AG04450 (cell line): ENCODE data around the gene RSAD2. TPM values are rescaled to one million over a fixed set of nuclear protein-coding genes. Genes with fewer than 3 reads are reported as not detected.

Experiments
- CTCF ChIA-PET: fragments of 300-600, 350-600 bp; formaldehyde crosslinking; extraction: SDS; loops from one replicate; lab custom pipeline; 2022; ENCODE audit warnings: antibody characterized with exemption, inconsistent platforms; lab: Charles Lee
- POLR2A ChIA-PET: fragments of 350-600 bp; formaldehyde crosslinking; extraction: SDS; loops from one replicate; lab custom pipeline; 2021; ENCODE audit warnings: antibody characterized with exemption, inconsistent platforms; lab: Yijun Ruan, JAX
- DNase-seq: peaks from one replicate; pipeline ENCODE4 v3.0.0-alpha.2; 2011; ENCODE audit warnings: low read depth, low spot score
- H3K27ac ChIP-seq: one replicate; pipeline ENCODE4 v1.5.1; 2012; ENCODE audit warnings: low read depth, low read length, control low read depth
- H3K27me3 ChIP-seq: one replicate; pipeline ENCODE4 v1.6.0; 2012; ENCODE audit warnings: low read length; ENCODE audit not compliant: control insufficient read depth, insufficient read depth
- H3K4me3 ChIP-seq: 2 replicates; pipeline ENCODE4 v1.5.1; 2011; ENCODE audit warnings: mild to moderate bottlenecking, low read depth, low read length, control low read depth
- H3K9me3 ChIP-seq: 2 replicates; pipeline ENCODE4 v1.5.1; 2012; ENCODE audit warnings: low read length; ENCODE audit not compliant: control insufficient read depth, insufficient read depth
- polyA plus RNA-seq: library from polyadenylated mRNA; depleted of rRNA; stranded (reverse); fragments of >200 nt; gene quantifications from 2 replicates; pipeline ENCODE4 v1.2.3, GENCODE V29; 2011
- TF ChIP-seq, protein P1 (sequence below): IDR thresholded peaks from 2 replicates; pipeline ENCODE4 v1.5.1; 2011; ENCODE audit warnings: low read depth, low read length, control low read depth, inconsistent platforms

RSAD2 gene
- polyA plus RNA-seq, 1 experiment, result not detected

DNA sequence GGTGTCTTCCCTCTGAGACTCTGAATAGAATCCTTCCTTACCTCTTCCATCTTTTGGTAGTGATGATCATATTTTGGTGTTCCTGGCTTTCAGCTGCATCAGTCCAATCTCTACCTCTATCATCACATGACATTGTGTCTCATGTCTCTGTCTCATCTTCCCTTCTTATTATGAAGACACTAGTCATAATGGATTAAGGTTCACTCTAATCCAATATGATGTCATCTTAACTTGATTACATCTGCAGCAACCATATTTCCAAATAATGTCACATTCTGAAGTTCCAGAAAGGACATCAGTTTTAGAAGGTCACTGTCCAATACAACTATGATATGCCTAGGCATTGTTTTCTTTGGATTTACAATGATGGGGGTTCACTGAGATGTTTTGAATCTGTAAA, 43.4 kb upstream of the RSAD2 start:
- no peak for DNase-seq
- Histone ChIP-seq H3K27me3 (no peaks in the 10 kb centered on the region), H3K27ac (no peak overlapping the region), H3K4me3 (no peak overlapping the region), H3K9me3 (no peaks in the 10 kb centered on the region)
- POLR2A ChIA-PET, result no interaction called here
- TF ChIP-seq, protein P1, sequence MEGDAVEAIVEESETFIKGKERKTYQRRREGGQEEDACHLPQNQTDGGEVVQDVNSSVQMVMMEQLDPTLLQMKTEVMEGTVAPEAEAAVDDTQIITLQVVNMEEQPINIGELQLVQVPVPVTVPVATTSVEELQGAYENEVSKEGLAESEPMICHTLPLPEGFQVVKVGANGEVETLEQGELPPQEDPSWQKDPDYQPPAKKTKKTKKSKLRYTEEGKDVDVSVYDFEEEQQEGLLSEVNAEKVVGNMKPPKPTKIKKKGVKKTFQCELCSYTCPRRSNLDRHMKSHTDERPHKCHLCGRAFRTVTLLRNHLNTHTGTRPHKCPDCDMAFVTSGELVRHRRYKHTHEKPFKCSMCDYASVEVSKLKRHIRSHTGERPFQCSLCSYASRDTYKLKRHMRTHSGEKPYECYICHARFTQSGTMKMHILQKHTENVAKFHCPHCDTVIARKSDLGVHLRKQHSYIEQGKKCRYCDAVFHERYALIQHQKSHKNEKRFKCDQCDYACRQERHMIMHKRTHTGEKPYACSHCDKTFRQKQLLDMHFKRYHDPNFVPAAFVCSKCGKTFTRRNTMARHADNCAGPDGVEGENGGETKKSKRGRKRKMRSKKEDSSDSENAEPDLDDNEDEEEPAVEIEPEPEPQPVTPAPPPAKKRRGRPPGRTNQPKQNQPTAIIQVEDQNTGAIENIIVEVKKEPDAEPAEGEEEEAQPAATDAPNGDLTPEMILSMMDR, result no peak
- CTCF ChIA-PET, result no interaction called here

DNA sequence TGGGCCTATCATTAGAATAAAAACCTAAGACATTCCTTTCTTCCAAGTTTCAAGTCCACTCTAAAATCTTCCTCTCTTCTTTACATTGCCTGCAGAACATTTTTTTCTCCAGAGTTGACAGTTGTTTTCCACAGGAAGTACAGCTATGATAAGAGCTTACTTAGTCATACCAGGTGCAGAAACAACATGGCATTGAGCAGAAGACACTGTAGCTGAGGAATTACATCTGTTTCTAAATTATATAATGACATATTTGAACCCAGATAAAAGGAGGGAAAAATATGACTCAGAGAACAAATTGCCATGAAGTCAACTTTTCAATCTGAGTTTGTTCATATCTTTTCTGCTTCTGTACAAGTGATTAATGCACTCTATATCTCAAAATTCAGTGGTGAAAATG, 42.1 kb upstream of the RSAD2 start:
- Histone ChIP-seq H3K9me3 (no peaks in the 10 kb centered on the region), H3K4me3 (no peak overlapping the region), H3K27ac (no peak overlapping the region), H3K27me3 (no peaks in the 10 kb centered on the region)
- POLR2A ChIA-PET, result no interaction called here
- TF ChIP-seq, protein P1, result no peak
- CTCF ChIA-PET, result no interaction called here
- no peak for DNase-seq

DNA sequence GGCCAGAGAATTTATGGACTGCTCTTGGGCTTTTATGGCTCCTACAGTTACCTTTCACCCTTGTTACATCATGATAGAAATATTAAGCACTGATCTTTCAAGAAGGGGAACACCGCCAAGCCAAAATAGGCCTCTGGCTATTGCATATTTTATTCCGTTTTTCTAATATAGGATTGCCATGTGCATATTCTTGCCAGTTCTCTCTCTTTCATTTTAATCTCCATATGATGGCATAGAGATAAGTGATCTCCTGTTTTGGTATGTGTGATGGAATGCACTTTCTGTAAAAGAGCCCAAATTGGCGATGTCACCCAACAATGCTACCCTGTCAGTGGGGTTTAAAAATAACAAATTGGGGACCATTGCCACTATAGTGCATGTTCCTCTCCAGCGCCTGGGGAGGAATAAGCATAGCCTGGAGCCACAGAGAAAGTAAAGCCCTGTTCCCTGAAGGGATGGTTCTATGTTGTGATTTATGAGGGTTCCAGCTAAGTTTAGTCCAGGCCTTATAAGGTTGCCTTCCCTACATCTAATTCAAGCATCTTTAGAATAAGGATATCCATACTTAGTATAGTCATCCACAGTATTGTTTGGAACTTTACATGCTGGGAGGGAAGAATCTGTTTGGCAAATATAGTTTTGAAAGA, 38.8 kb upstream of the RSAD2 start:
- H3K27me3 ChIP-seq, result no peaks in the 10 kb centered on the region
- no peak overlapping the region for H3K4me3 ChIP-seq
- TF ChIP-seq, protein P1, result no peak
- ChIA-PET POLR2A (no interaction called here), CTCF (no interaction called here)
- peaks cover 5% of the 10 kb centered on the region; the same call in 1 of the 2 replicates for H3K9me3 ChIP-seq
- no peak for DNase-seq
- H3K27ac ChIP-seq, result no peak overlapping the region

DNA sequence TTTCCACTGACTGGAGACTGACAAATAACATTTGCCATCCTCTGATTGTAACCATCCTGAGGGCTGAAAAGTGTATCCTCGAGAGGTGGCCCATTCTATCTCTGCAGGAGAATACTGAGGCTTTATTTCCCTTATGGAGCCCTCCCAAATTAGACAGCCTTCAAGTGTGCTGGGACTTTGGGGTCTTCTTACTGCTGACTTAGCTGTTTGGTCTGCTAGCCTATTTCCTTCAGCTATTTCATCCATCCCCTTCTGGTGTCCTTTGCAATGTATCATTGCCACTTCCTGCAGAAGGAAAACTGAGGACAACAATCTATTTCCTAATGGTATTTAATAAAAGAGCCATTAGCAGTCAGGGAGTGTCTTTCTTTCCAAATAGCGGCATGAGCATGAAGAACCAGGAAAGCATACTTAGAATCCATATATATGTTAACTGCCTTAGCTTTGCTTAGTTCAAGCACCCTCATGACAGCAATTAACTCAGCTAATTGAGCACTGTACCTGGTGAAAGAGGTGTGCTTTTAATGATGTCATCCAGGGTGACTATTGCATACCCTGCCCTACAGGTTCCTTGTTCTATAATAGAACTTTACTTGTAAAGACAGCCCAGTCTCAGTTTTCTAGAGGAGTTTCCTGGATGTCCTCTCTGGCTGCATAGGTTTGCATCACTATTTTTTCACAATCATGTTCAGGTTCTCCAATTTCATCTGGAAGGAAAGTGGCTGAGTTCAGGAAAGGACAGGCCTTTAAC, 35.9 kb upstream of the RSAD2 start:
- DNase-seq, result no peak
- H3K27ac ChIP-seq, result no peak overlapping the region
- H3K27me3 ChIP-seq, result no peaks in the 10 kb centered on the region
- TF ChIP-seq, protein P1, result no peak
- H3K4me3 ChIP-seq, result no peak overlapping the region
- CTCF ChIA-PET, result no interaction called here
- POLR2A ChIA-PET, result no interaction called here
- peaks cover 17% of the 10 kb centered on the region for H3K9me3 ChIP-seq

DNA sequence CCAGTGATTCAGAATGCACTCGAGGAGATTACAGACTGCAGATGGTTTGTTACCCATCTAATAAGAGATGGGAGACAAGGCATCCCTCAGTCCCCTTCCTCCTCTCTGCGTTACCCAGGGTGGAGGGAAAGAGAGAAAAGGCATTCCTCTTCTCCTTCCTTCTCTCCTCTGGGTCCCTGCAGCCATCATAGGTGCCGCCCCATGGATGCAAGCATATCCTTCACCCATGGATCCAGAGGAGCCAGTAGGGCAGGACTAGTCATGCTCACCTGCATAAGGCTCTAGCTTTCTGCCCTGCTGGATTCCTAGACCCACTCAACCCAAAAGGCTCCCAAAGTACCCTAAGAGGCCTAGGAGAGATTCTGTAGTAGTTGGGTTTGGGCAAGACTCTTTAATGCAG, 32.3 kb upstream of the RSAD2 start:
- TF ChIP-seq, protein P1, result no peak
- POLR2A ChIA-PET, result no interaction called here
- no peak for DNase-seq
- Histone ChIP-seq H3K27ac (no peak overlapping the region), H3K27me3 (no peaks in the 10 kb centered on the region), H3K9me3 (peaks cover 21% of the 10 kb centered on the region), H3K4me3 (no peak overlapping the region)
- CTCF ChIA-PET, result no interaction called here
